Measurements from ENCODE around the gene GRIP1.

GRIP1 gene

DNA sequence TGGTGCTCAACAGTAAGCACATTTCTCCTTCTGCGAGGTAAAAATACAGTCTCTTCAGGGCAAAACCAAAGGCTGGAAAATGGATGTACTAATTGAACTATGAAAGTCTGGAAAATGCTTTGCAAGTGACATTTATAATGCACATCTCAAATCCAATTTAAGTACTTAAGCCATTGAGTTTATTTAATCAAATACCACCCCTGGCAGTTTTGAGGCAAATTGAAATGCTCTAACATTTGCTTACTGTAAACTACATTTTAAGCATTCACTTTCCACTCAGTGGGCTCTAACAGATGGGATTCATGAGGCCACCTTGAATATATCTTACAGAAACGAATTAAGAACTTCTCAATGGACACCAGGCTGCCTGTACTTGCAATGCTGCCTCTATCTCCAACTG, 306.9 kb downstream of the GRIP1 start:
- no peak for DNase-seq

DNA sequence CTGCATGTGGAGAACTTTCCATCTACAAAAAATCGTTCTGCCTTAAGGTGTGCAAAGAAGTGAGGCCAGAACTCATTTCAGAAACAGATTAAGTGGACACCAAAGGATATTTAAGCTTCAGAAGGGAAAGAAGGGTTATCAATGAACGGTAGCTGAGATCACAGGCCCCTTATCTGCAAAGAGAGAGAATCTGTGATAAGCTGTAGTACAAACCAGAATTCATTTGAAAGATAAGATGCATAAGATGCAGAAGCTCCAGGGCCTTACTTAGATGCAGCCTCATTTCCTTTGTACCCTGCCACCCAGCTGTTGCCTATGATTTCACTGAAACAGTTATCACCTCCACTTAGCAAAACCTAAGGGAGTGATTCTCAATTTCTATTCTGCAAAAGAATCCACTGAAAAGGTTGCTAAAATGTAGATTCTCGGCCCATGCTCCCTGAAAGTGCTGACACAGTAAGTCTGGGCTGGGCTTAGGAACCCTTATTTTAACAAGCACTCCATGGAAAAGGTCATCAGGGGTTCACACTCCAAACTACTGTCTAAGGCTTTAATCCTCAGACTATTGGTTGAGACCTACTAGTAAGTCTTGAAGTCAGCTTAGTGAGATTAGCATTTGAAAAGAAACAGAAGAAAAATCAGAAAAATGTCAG, 311.7 kb downstream of the GRIP1 start:
- no peak for DNase-seq

DNA sequence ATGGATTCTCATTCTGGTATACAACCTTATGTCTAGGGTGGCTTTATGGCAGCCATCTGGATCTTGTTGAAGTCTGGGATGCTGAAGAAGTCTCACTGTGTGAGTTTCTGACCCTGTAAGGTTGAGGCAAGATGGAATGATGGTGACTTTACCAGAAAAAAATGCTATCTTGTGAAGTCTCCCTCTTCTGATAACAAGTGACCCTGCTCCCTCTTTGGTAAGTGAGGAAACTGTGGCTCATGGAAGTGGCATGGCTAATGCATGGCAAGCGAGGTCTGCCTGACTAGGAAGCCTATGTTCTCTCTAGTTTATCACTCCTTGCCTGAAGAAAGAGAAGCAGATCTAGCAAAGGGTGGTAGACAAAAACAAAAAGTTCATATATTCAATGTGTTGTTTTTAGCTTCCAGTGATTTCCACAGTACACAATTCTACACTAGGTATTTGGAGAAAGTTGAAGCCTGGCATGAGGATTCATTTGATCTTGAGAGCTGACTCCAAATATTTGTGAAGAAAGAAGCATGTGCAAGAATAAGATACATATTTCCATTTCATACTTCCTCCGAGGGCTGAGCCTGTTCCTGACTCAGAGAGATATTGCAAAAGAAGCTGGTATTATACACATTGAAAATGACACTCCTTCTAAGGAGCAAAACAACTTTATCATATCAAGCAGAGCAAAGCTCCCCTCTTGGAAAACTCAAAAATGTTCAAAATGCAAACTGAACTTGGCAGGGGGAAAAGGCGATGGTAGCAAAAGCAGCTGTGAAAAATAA, 313.0 kb downstream of the GRIP1 start:
- DNase-seq: no peak

DNA sequence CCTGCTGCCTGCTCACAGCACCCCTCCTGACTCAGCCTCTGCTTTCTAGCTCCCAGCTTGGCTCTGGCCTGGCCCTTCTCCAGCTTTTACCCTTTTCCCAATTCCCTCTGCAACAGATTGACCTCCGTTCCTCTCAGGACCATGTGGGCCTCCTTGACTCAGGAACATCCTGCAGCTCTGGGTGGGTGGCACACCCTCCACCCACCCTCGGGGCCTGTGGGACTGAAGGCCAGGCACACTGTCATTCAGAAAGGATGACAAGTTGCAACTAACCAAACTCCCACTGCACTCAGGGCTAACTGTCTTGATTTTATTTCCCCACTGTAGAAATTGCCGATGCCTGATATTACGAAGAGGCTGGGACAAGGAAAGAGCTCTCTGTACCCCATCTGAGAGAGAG, 317.2 kb downstream of the GRIP1 start:
- DNase-seq: no peak

DNA sequence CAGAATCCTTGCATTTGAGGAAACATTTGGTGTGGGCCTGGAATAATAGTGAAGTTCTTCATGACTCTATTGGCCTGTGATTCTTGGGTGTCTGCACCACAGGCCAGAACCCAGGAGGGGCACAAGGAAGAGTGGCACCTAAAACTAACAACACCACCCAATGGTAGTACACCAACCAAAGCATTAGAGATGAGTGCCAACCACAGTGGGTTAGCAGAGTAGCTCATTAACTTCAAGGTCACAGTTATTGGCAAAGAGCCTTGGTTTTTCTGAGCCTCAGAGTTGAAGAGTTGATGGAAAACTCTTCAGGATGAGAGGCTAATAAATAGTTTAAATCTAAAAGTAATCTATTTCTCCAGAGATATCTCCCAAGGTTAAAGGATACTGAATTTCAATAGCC, 319.6 kb downstream of the GRIP1 start:
- DNase-seq: no peak

DNA sequence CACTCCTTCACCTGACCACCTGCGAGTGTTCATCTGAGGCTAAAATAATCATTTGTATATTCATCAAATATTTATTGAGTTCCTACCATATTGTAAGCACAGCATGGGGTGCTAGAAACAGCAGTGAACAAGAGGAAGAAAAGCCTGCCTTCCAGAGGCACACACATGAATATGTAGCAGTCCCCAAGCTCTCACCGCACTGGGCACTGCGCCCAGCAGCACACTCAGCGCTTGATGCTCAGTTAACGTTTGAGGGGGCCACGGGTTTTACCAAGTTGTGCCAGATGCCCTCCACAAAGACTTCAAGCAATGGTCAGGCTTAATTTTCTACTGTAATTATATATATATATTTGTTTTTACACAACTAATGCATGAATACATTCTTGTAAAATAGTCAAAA, 324.6 kb downstream of the GRIP1 start:
- peak; percentile 21 for DNase-seq

DNA sequence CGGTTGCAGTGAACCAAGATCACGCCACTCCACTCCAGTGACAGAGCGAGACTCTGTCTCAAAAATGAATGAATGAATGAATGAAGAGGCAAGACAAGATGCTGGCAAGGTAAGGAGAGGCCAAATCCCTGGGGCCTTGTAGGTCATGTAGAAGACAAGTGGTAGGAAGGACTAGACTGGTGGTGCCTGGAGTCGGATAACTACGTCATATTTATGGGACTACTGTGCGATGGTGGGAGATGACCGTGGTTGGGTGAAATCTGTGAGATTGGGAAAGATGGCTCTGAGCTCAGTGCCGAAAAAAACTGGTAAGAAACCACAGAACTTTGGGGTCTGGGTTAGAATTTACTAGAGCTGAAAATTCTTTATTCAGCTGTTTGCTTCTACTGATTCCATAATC, 326.0 kb downstream of the GRIP1 start:
- DNase-seq: no peak

DNA sequence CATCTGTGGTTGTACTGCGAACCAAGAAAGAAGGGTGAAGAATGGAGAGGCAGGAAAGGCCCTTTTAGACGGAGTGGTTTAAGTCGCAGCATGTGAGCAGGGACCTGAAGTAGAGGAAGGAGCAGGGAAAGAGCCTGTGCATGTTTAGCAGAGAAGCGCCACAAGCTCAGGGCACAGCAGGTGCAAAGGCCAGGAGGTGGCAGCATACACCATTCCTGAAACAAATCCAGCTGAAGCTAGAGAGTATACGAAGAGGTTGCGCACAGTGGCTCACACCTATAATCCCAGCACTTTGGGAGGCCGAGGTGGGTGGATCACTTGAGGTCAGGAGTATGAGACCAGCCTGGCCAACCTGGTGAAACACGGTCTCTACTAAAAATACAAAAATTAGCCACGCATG, 326.7 kb downstream of the GRIP1 start:
- DNase-seq: no peak

DNA sequence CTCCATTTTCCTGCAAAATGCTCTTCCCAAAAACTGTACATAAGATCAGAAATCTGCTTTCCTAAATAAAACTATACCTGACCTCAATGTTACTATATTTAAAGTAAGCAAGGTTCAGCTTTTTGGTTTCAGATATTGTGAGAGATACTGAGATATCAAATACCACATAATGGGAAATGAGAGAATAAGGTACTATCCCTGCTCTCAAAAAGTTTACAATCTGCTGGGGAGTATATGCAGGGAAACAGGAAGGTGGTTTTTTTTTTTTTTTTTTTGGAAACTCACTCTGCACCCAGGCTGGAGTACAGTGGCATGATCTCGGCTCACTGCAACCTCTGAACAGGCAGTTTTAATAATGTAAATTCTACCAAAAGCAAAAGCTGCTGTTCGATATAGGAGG, 327.6 kb downstream of the GRIP1 start:
- DNase-seq: no peak

DNA sequence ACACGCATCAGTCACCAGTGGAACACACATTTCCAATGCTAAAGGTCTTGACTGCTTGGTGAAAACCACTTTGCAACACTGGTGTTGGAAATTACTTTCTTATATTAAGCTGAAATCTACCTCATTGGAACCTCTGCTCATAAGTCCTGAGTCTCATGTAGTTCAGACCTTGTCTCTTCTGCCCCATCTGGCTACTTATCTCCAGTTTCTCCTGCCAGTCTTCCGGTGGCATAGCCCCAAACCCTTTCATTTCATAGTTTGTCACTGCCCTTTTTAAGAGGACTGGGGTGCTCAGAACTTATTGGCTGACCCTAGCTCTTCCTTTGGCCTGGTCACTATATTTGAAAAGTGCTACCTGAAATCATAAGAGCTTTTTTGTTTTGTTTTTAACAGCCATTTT, 332.9 kb downstream of the GRIP1 start:
- no peak for DNase-seq

DNA sequence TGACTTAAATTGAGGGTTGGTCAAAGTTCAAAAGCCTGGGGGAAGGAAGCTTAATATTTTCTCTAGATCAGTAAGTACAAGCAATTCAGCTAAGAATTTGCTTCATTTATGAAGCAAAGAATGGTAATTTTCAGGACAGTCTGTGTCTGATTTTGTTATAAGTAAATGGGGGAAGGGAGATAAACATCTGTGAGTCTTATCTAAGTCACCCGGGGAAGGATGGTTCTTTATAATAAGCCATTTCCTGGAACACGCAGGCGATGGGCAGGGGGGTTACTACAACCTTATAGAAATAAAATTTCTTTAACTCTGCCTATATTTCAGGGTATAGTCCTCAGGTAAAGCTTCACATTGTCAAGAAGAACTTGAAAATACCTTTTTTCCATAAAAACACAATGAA, 333.7 kb downstream of the GRIP1 start:
- no peak for DNase-seq

DNA sequence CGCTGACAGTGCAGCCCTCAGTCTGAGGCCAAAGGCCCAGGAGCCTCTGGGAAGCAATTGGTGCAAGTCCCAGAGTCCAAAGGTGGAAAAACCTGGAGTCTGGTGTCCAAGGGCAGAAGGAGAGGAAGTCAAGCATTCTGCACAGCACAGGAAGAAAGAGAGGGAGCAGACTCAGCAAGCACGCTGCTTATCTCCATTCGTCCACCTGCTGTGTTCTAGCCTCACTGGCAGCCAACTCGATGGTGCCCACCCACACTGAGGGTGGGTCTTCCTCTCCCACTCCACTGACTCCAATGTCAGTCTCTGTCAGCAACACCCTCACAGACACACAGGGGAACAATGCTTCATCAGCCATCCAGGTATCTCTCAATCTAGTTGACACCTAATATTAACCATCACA, 337.8 kb downstream of the GRIP1 start:
- no peak for DNase-seq

DNA sequence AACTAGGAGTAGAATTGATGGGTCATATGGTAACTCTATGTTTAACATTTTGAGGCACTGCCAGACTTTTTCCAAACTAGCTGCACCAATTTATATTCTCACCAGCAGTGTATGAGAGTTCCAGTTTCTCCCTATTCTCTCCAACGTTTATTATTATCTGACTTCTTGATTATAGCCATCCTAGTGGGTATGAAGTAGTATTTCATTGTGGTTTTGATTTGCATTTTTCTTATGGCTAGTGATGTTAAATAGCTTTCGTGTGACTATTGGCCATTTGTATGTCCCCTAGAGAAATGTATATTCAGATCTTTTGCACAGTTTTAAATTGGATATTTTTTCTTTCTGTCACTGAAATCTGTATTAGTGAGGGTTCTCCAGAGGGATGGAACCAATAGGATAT, 338.7 kb downstream of the GRIP1 start:
- no peak for DNase-seq

DNA sequence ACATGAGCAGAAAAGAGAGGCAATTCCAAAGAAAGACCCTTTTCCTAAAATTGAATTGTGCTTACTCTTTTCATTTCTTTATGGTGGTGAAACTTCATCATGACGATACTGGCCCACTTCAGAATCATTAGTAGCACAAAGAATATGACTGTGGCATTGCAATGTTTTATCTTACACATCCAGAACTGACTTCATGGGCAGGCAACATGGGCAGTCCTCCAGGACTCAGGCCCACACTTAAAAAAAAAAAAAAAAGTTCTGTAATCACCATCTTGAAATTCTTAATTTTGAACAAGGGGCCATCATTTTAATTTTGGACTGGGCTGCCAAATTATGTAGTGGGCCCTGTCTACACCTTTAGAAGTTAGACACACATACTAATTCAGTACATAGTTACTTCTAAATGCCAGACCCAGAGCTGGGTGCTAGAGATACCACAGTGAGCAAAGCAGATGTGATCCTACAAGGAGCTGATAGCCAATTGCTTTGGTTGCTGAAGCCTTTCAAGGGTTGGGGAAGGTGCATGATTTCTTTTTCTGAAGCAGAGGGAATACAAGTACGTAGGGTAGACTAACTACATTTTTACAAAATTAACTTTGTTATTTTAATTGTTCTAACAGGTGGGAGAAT, 341.4 kb downstream of the GRIP1 start:
- no peak for DNase-seq

DNA sequence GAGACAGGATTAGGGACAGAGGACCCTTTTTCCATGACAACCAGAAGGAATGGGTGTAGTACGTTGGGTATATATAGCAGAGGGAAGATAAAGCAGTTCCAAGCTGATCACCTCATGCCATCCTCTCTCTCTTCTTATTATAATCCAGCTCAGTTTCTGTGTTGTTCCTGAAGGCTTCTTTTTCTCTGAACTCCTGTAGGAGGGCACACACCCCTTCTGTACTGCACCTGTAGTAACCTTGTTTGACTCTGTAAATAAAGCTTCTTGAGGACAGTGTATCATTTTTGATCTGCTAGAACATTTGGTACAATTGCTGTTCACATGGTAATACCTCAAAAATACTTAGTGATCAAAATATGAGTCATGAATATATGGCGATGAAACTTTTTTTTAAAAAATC, 343.1 kb downstream of the GRIP1 start:
- DNase-seq: no peak

DNA sequence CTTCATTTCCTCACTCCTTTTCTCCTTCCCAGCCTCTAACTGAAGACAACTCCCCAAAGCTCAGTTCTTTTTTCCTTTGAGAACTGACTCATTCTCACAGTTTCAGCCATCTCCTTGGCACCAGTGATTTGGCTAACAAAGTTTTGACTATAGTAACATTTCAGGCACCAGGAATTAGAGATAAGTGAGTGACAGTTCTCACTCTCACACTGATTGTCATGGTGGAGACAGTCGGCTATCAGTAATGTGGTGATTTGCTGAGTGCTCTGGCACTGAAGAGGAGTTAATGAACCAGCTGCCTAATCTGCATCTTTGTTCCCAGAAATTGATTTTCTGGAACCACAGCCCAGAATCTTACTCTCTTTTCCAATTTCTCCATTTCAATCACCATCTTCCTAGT, 347.1 kb downstream of the GRIP1 start:
- no peak for DNase-seq

DNA sequence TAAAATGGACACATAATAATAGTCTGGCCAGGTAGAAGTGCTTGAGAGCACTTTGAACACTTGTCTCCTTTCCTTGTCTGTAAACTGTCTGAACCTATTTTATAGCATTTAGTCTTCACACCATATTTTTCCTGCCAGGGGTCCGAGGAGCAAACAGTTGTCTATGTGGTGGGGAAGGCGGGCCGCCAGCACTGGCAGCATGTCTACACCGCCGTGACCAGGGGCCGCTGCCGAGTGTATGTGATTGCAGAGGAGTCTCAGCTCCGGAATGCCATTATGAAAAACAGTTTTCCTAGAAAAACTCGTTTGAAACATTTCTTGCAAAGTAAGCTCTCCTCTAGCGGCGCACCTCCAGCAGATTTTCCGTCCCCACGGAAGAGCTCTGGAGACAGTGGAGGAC, 347.9 kb downstream of the GRIP1 start:
- no peak for DNase-seq

DNA sequence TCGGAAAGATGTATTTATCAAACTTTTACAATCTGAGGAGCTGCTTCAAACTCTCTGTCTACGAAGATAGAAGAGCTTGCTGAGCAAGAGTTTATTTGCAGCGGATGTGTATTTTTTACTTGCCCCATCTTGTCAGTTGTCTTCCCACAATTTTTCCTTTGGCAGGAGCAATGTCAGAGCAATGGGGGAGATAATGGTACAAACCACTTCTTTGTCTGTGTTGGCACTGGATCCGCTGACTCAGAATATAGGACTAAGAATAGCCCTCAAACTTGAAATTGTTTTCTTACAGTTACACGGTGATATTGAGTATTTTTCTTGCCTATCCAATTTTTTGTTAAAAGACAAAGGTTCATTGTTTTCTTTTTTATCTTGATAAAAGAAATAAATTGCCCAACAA, 348.9 kb downstream of the GRIP1 start:
- DNase-seq: no peak

DNA sequence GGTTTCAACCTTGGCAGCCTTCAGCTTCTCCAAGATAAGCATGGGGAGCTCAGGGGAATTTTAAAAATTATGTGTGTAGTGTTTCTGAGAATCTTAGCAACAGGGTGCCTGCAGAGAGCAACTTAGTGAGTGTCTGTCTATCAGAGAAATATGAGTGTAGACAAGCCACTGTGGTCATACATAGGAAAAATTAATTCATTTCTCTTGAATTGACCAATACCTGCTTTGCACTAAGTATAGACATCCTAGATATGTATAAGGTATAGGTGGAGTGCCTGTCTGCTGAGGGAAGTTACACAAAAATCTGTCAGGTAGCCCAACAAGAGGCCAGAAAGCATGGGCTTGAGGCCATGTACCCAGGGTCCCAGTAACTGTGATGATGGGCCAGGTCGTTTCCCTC, 355.9 kb downstream of the GRIP1 start:
- DNase-seq: no peak

DNA sequence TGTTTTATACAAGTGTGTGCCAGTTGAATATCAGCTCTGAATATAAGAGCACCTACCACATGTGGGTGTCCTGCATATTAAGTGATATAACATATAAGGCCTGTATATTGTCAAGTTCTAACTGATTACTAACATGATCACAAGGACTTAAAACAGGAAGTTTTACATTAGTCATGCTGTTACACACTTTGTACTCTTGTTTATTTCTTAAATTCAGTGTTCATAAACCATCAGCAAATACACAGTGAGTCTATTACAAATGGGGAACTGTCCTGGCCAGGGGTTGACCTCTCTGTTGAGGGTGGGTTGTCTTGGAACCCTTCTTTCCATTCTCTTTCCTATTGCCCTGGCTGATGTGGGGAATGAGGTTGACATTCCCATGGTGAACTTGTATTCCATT, 357.4 kb downstream of the GRIP1 start:
- DNase-seq: no peak

DNA sequence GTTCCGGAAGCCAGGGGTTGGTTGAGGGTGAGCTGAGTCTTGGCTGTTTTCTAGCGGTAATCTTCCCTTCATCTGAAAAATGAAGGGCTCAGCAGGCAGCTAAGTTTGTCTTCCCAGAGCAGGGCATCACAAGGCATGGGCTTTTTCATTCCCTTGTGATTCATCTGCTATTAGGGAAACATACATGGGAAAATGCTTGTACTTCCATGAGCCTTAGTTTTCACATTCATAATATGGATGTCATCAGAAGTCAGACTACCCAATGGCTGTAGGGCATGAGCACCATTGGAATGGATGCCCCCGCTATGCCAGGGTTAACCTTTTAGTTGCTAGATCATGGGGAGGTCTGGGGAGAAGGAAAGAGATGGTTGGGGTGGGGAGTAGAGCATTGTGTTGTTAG, 357.9 kb downstream of the GRIP1 start:
- no peak for DNase-seq

DNA sequence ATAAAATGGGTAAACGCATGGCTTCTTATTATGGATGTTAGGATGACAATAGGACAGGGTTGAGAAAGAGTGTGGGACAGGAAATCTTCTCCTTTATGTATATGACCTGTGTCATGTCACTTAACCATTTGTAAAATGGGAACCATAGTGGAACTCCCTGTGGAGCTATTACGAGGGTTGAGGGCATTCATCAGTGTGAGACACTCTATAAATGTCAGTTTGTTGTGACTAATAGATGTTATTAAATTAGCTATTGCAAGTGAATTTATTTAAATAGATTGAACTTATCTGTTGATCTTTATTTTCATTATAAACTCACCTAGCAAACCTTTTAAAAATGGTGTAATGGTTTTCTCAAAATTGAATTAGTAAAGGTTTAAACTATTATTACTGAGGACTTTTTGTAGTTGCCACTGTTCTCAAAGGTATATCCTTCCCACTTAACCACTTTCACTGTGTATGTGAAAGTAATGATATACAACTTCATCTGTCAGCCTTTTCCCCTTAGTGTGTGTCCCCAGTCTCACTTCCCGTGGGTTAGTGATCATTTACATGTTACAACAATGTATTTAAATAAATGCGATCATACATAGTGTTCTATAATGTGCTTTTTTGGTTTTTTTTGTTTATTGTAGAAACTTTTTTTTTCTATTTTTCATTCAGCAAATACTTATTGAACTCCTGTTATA, 359.5 kb downstream of the GRIP1 start:
- no peak for DNase-seq

DNA sequence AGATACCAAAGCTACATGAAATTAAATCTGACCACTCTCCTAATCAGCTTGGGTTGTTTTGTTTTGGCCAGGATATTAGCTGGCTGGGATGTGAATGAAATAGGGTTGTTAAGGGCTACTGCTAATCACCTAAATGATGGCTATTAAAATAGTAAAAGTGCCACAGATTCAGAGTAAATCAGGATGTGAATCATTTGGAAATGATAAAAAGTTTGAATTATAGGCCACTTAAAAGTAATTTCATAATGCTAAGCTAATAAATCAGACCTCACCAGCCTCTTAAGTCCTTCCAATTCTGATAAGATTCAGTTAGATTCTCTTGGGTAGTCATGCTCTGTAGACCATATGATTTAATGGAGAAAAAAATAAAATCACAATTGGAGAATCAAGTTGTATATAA, 364.6 kb downstream of the GRIP1 start:
- no peak for DNase-seq

DNA sequence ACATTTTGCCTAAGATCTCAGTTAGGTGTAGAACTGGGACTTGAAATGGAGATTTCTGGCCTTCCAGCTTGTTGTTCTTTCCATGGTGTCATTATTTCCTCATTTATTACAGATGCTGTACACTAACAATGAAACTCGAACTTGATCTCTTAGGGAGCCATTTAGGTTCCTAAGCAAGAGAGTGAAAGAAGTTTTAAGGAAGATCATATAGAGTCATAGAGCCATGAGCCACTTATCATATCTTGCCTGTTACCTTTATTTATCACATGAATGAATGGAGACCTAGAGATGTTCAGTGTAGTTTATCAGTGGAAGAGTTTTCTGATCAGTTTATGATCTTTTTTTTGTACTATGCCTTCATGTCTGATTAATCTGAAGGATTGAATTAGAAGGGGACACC, 366.7 kb downstream of the GRIP1 start:
- DNase-seq: no peak
